GM04503 (cell line): ENCODE measurements around the gene UBXN4.
"Not testable (repeated sequence)": the region's sequence is repeated elsewhere in the genome, so short reads cannot be mapped to it uniquely, and the experiment has no call there.

Experiments used
- DNase-seq: peaks from one replicate; pipeline ENCODE4 v3.0.0-alpha.2; 2012; ENCODE audit warnings: low read depth

The UBXN4 gene

GRCh38 chr2:135768863-135769262 is 27.2 kb downstream of the UBXN4 start:
- DNase-seq, result no peak

GRCh38 chr2:135773319-135773718 is 31.7 kb downstream of the UBXN4 start:
- no peak for DNase-seq

GRCh38 chr2:135773917-135774316 is 32.3 kb downstream of the UBXN4 start:
- no peak for DNase-seq

- no peak for DNase-seq
Measured at GRCh38 chr2:135775420-135775819, 33.8 kb downstream of the UBXN4 start.

GRCh38 chr2:135776367-135776766 is 34.7 kb downstream of the UBXN4 start:
- DNase-seq, result no peak

- no peak for DNase-seq
Measured at GRCh38 chr2:135782231-135782630, 40.6 kb downstream of the UBXN4 start.

GRCh38 chr2:135783439-135783838 is 41.8 kb downstream of the UBXN4 start:
- no peak for DNase-seq

GRCh38 chr2:135785032-135785431 is 43.4 kb downstream of the UBXN4 start:
- DNase-seq, result no peak

GRCh38 chr2:135786823-135787222 is 45.2 kb downstream of the UBXN4 start:
- DNase-seq, result peak; percentile 73

- DNase-seq, result no peak
Measured at GRCh38 chr2:135790423-135790822, 48.8 kb downstream of the UBXN4 start.

GRCh38 chr2:135791418-135792190 is 49.9 kb downstream of the UBXN4 start:
- no peak for DNase-seq

- DNase-seq, result no peak
Measured at GRCh38 chr2:135792401-135793150, 50.9 kb downstream of the UBXN4 start.

GRCh38 chr2:135795641-135796040 is 54.0 kb downstream of the UBXN4 start:
- not testable (repeated sequence) for DNase-seq

GRCh38 chr2:135796606-135797005 is 55.0 kb downstream of the UBXN4 start:
- DNase-seq, result no peak

GRCh38 chr2:135797497-135798274 is 56.0 kb downstream of the UBXN4 start:
- DNase-seq, result peak; percentile 35

GRCh38 chr2:135798275-135798705 is 56.6 kb downstream of the UBXN4 start:
- DNase-seq, result no peak

- no peak for DNase-seq
Measured at GRCh38 chr2:135798762-135799161, 57.1 kb downstream of the UBXN4 start.

- DNase-seq, result no peak
Measured at GRCh38 chr2:135799738-135800137, 58.1 kb downstream of the UBXN4 start.

GRCh38 chr2:135800513-135801460 is 59.1 kb downstream of the UBXN4 start:
- DNase-seq, result no peak

- no peak for DNase-seq
Measured at GRCh38 chr2:135802350-135802749, 60.7 kb downstream of the UBXN4 start.

- no peak for DNase-seq
Measured at GRCh38 chr2:135803278-135803677, 61.6 kb downstream of the UBXN4 start.
